GM18951 (cell line): ENCODE measurements around the gene LRRC8B.
"Not testable (repeated sequence)": the region's sequence is repeated elsewhere in the genome, so short reads cannot be mapped to it uniquely, and the experiment has no call there.

Source experiments
- POLR2A ChIP-seq: IDR thresholded peaks from 4 replicates; pipeline ENCODE4 v1.6.1; 2011; ENCODE audit warnings: mild to moderate bottlenecking; ENCODE audit not compliant: insufficient read length, insufficient read depth; ENCODE audit errors: extremely low read depth
- in situ Hi-C: fragments of 300-500 bp; cut with MboI; formaldehyde crosslinking; loops from one replicate; pipeline ENCODE4 v1.12.0; 2022; ENCODE audit warnings: low sequenced_read_pairs, mixed read lengths, inconsistent platforms; ENCODE audit not compliant: unreplicated experiment

LRRC8B gene

GRCh38 chr1:89503690-89504089 lies 20.9 kb upstream of the LRRC8B start:
- no peak for TF ChIP-seq POLR2A
- in situ Hi-C loops: no loop called here

- in situ Hi-C loops: not testable (repeated sequence)
These were observed 14.6 kb upstream of the LRRC8B start for GRCh38 chr1:89510061-89510460.

GRCh38 chr1:89512996-89513720 lies 11.5 kb upstream of the LRRC8B start:
- TF ChIP-seq POLR2A: no peak
- in situ Hi-C loops: no loop called here

GRCh38 chr1:89516055-89516454 lies 8.6 kb upstream of the LRRC8B start:
- in situ Hi-C loops: no loop called here
- no peak for TF ChIP-seq POLR2A

GRCh38 chr1:89518221-89518631 lies 6.4 kb upstream of the LRRC8B start:
- TF ChIP-seq POLR2A: no peak
- in situ Hi-C loops: no loop called here

GRCh38 chr1:89519779-89520358 lies 4.8 kb upstream of the LRRC8B start:
- TF ChIP-seq POLR2A: no peak
- in situ Hi-C loops: no loop called here

- in situ Hi-C loops: not testable (repeated sequence)
These were observed 2.7 kb upstream of the LRRC8B start for GRCh38 chr1:89521977-89522376.

- TF ChIP-seq POLR2A: no peak
- in situ Hi-C loops: no loop called here
These were observed 859 bp upstream of the LRRC8B start for GRCh38 chr1:89523572-89524368.

- no peak for TF ChIP-seq POLR2A
- in situ Hi-C loops: no loop called here
These were observed 683 bp downstream of the LRRC8B start for GRCh38 chr1:89525169-89525855.

GRCh38 chr1:89527256-89527655 lies 2.6 kb downstream of the LRRC8B start:
- in situ Hi-C loops: no loop called here
- no peak for TF ChIP-seq POLR2A

- in situ Hi-C loops: no loop called here
- TF ChIP-seq POLR2A: no peak
These were observed 3.2 kb downstream of the LRRC8B start for GRCh38 chr1:89527750-89528381.

- in situ Hi-C loops: no loop called here
- no peak for TF ChIP-seq POLR2A
These were observed 3.8 kb downstream of the LRRC8B start for GRCh38 chr1:89528382-89528780.

GRCh38 chr1:89529196-89529595 lies 4.6 kb downstream of the LRRC8B start:
- TF ChIP-seq POLR2A: no peak
- in situ Hi-C loops: no loop called here
